Dedifferentiated amniotic fluid mesenchymal stem cell (primary cell): ENCODE data around the gene BMERB1.
"Not testable (repeated sequence)": the region's sequence is repeated elsewhere in the genome, so short reads cannot be mapped to it uniquely, and the experiment has no call there.

Experiments
- DNase-seq: peaks from one replicate; pipeline ENCODE4 v3.0.0-alpha.2; 2016; ENCODE audit errors: extremely low spot score

The BMERB1 gene

GRCh38 chr16:15557258-15557657 lies 122.9 kb downstream of the BMERB1 start:
- no peak for DNase-seq

GRCh38 chr16:15559176-15559575 lies 124.8 kb downstream of the BMERB1 start:
- DNase-seq = no peak

- DNase-seq = no peak
Observed at GRCh38 chr16:15564604-15565339, 130.4 kb downstream of the BMERB1 start.

GRCh38 chr16:15566095-15566494 lies 131.7 kb downstream of the BMERB1 start:
- DNase-seq = no peak

GRCh38 chr16:15567823-15568222 lies 133.4 kb downstream of the BMERB1 start:
- no peak for DNase-seq

GRCh38 chr16:15570666-15571065 lies 136.3 kb downstream of the BMERB1 start:
- DNase-seq = not testable (repeated sequence)

GRCh38 chr16:15571557-15571956 lies 137.2 kb downstream of the BMERB1 start:
- no peak for DNase-seq

GRCh38 chr16:15572329-15573001 lies 138.1 kb downstream of the BMERB1 start:
- peak; percentile 75 for DNase-seq

GRCh38 chr16:15573274-15573895 lies 139.0 kb downstream of the BMERB1 start:
- no peak for DNase-seq

- not testable (repeated sequence) for DNase-seq
Observed at GRCh38 chr16:15573896-15574613, 139.7 kb downstream of the BMERB1 start.

GRCh38 chr16:15574614-15574948 lies 140.2 kb downstream of the BMERB1 start:
- DNase-seq = no peak

GRCh38 chr16:15575293-15576049 lies 141.1 kb downstream of the BMERB1 start:
- no peak for DNase-seq

- DNase-seq = no peak
Observed at GRCh38 chr16:15576960-15577958, 142.9 kb downstream of the BMERB1 start.

- no peak for DNase-seq
Observed at GRCh38 chr16:15578824-15579223, 144.4 kb downstream of the BMERB1 start.

GRCh38 chr16:15581127-15581815 lies 146.9 kb downstream of the BMERB1 start:
- no peak for DNase-seq

- no peak for DNase-seq
Observed at GRCh38 chr16:15583526-15583925, 149.1 kb downstream of the BMERB1 start.

- DNase-seq = no peak
Observed at GRCh38 chr16:15585956-15586355, 151.6 kb downstream of the BMERB1 start.

GRCh38 chr16:15586716-15587115 lies 152.3 kb downstream of the BMERB1 start:
- DNase-seq = no peak

GRCh38 chr16:15587152-15587825 lies 152.9 kb downstream of the BMERB1 start:
- DNase-seq = no peak
